NCI-H2107 (cell line): Measurements from ENCODE around the gene C6orf15.

Source experiments
- DNase-seq: peaks from one replicate; lab custom pipeline; 2025; lab: John Stamatoyannopoulos, UW

The C6orf15 gene

GRCh38 chr6:31112478-31112877 is at the start of gene C6orf15:
Gene C6orf15, minus strand, starts transcription at chr6:31112575. Its CDS starts 20 bp downstream, at chr6:31112555.
- no peak for DNase-seq

- no peak for DNase-seq
Measured at GRCh38 chr6:31161216-31162126, 49.1 kb upstream of the C6orf15 start.

GRCh38 chr6:31158863-31159855 is 46.8 kb upstream of the C6orf15 start:
- DNase-seq, result no peak

- DNase-seq, result peak; percentile 93
Measured at GRCh38 chr6:31158140-31158862, 45.9 kb upstream of the C6orf15 start, which contains the start of gene TCF19. Gene TCF19, plus strand, starts transcription at chr6:31158589. Its CDS starts 881 bp downstream, at chr6:31159470.

- no peak for DNase-seq
Measured at GRCh38 chr6:31157513-31158139, 45.3 kb upstream of the C6orf15 start, which contains the start of gene CCHCR1. Gene CCHCR1, minus strand, starts transcription at chr6:31157802. Its CDS starts 202 bp downstream, at chr6:31157600.

GRCh38 chr6:31156641-31157040 is 44.3 kb upstream of the C6orf15 start:
- DNase-seq, result no peak

- no peak for DNase-seq
Measured at GRCh38 chr6:31154436-31154835, 42.1 kb upstream of the C6orf15 start.

- DNase-seq, result no peak
Measured at GRCh38 chr6:31152781-31153180, 40.4 kb upstream of the C6orf15 start.

GRCh38 chr6:31149827-31150447 is 37.6 kb upstream of the C6orf15 start:
- DNase-seq, result no peak

- DNase-seq, result no peak
Measured at GRCh38 chr6:31145386-31145785, 33.0 kb upstream of the C6orf15 start.

GRCh38 chr6:31144970-31145340 is 32.6 kb upstream of the C6orf15 start:
- DNase-seq, result no peak

- no peak for DNase-seq
Measured at GRCh38 chr6:31144296-31144969, 32.1 kb upstream of the C6orf15 start.

GRCh38 chr6:31143148-31143547 is 30.8 kb upstream of the C6orf15 start:
- no peak for DNase-seq

GRCh38 chr6:31142361-31142761 is 30.0 kb upstream of the C6orf15 start:
- no peak for DNase-seq

- DNase-seq, result no peak
Measured at GRCh38 chr6:31140643-31141042, 28.3 kb upstream of the C6orf15 start.

GRCh38 chr6:31139599-31139998 is 27.2 kb upstream of the C6orf15 start:
- DNase-seq, result no peak

GRCh38 chr6:31138982-31139381 is 26.6 kb upstream of the C6orf15 start, which contains the start of gene PSORS1C2:
Gene PSORS1C2, minus strand, starts transcription at chr6:31139066. Its CDS starts 40 bp downstream, at chr6:31139026.
- DNase-seq, result no peak

- DNase-seq, result no peak
Measured at GRCh38 chr6:31135710-31136109, 23.3 kb upstream of the C6orf15 start.

GRCh38 chr6:31132806-31133205 is 20.4 kb upstream of the C6orf15 start:
- DNase-seq, result no peak

- DNase-seq, result no peak
Measured at GRCh38 chr6:31131595-31131994, 19.2 kb upstream of the C6orf15 start.
